ENCODE results near the gene SAMM50. TPM values are rescaled to one million over a fixed set of nuclear protein-coding genes. Genes with fewer than 3 reads are reported as not detected.

Gene SAMM50
- total RNA-seq, 1 experiment from 2014 or later, result 67.2 TPM

DNA sequence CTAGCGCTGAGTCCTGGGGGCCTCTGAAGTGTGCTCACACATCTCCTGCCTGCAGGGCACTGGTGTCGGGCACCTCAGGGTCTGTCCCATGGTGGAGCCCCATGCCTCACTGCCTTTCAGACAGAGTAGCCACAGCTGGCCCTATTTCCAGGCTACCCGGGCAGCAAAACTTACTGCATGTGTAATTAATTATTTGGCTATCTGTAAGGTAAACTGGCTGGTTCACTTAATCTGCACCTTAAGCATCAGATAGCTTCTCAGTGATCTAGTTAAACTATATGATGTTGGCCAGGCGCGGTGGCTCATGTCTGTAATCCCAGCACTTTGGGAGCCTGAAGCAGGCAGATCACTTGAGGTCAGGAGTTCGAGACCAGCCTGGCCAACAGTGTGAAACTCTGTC lies 26.3 kb upstream of the SAMM50 start:
- intact Hi-C loops (cut with micrococcal nuclease; ENCODE audit: unreplicated experiment), result no loop called here
- CTCF ChIA-PET, result no interaction called here

DNA sequence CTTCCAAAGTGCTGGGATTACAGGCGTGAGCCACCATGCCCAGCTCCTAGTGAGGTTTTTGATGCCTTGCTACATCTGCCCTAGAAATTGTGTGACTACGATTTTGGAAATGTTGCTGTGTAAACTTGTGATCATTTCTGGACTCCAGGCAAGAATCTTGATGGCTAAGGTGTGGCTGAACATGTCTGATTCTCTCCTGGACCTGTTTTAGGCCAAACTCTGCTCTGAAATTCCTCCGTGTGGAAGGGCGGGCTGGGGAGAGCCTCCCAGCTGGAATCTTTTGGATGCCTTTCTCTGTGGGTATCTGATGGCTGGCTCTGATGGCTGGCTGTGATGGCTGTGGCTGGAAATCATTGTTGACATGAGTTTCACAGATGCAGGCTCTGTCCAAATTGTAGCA lies 23.5 kb upstream of the SAMM50 start:
- H3K4me3 ChIP-seq (ENCODE audit: low read depth, low read length, poor library complexity, severe bottlenecking), result no peak overlapping the region
- TF ChIP-seq EZH2 (IDR thresholded peaks at IDR 0.05; ENCODE audit: borderline replicate concordance, low read depth, low read length, poor library complexity, severe bottlenecking), result no peak
- TF ChIP-seq, protein P1, sequence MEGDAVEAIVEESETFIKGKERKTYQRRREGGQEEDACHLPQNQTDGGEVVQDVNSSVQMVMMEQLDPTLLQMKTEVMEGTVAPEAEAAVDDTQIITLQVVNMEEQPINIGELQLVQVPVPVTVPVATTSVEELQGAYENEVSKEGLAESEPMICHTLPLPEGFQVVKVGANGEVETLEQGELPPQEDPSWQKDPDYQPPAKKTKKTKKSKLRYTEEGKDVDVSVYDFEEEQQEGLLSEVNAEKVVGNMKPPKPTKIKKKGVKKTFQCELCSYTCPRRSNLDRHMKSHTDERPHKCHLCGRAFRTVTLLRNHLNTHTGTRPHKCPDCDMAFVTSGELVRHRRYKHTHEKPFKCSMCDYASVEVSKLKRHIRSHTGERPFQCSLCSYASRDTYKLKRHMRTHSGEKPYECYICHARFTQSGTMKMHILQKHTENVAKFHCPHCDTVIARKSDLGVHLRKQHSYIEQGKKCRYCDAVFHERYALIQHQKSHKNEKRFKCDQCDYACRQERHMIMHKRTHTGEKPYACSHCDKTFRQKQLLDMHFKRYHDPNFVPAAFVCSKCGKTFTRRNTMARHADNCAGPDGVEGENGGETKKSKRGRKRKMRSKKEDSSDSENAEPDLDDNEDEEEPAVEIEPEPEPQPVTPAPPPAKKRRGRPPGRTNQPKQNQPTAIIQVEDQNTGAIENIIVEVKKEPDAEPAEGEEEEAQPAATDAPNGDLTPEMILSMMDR (conservative IDR thresholded peaks at IDR 0.05; ENCODE audit: low read depth, low read length), result no peak
- no TSS peak for BruUV-seq (replicated peaks)
- H3K27me3 ChIP-seq (replicated peaks; ENCODE audit: insufficient read depth, low read depth, low read length, poor library complexity), result no peaks in the 10 kb centered on the region
- intact Hi-C loops (cut with micrococcal nuclease; ENCODE audit: unreplicated experiment), result no loop called here
- no peaks in the 10 kb centered on the region for H3K9me3 ChIP-seq (ENCODE audit: low read depth, low read length, poor library complexity, severe bottlenecking)
- CTCF ChIA-PET, result no interaction called here
- H3K4me1 ChIP-seq (ENCODE audit: insufficient read depth, low read length, poor library complexity, severe bottlenecking), result no peaks in the 10 kb centered on the region
- DNase-seq (ENCODE audit: low spot score), result no peak
- peaks cover 38% of the 10 kb centered on the region for H3K36me3 ChIP-seq (ENCODE audit: insufficient read depth, low read length, poor library complexity, severe bottlenecking)
- POLR2A ChIA-PET (ENCODE audit: low non-redundant PET), result no interaction called here
- no peak overlapping the region for H3K27ac ChIP-seq (ENCODE audit: low read depth, low read length, poor library complexity, severe bottlenecking)

More for the DNA sequence above, 26.3 kb upstream of the SAMM50 start:
- Histone ChIP-seq H3K27me3 (replicated peaks; ENCODE audit: insufficient read depth, low read depth, low read length, poor library complexity) (no peaks in the 10 kb centered on the region), H3K4me1 (ENCODE audit: insufficient read depth, low read length, poor library complexity, severe bottlenecking) (peaks cover 15% of the 10 kb centered on the region), H3K4me3 (ENCODE audit: low read depth, low read length, poor library complexity, severe bottlenecking) (no peak overlapping the region), H3K36me3 (ENCODE audit: insufficient read depth, low read length, poor library complexity, severe bottlenecking) (peaks cover 30% of the 10 kb centered on the region), H3K9me3 (ENCODE audit: low read depth, low read length, poor library complexity, severe bottlenecking) (no peaks in the 10 kb centered on the region), H3K27ac (ENCODE audit: low read depth, low read length, poor library complexity, severe bottlenecking) (no peak overlapping the region)
- TF ChIP-seq, protein P1 (conservative IDR thresholded peaks at IDR 0.05; ENCODE audit: low read depth, low read length), result no peak
- TF ChIP-seq EZH2 (IDR thresholded peaks at IDR 0.05; ENCODE audit: borderline replicate concordance, low read depth, low read length, poor library complexity, severe bottlenecking), result no peak
- POLR2A ChIA-PET (ENCODE audit: low non-redundant PET), result no interaction called here
- DNase-seq (ENCODE audit: low spot score), result no peak
- BruUV-seq (replicated peaks), result no TSS peak

DNA sequence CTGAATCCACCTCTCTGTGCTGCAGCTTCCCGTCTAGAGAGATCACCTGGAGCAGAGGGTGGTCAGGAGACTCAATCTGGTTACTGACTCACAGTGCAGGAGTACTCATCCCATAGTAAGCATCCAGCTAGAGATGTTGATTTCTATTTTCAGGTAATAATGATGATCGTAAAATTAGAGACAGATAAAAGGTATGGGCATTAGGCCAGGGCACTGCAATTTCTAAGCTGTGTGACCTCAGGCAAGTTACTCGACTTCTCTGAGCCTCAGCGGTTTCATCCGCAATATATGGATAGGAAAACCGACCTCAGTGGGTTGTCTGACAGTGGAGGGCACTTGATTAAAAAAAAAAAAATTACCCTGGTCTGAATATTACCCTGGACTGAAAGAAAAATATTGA lies 13.8 kb upstream of the SAMM50 start:
- Histone ChIP-seq H3K27me3 (replicated peaks; ENCODE audit: insufficient read depth, low read depth, low read length, poor library complexity) (no peaks in the 10 kb centered on the region), H3K27ac (ENCODE audit: low read depth, low read length, poor library complexity, severe bottlenecking) (no peak overlapping the region), H3K4me1 (ENCODE audit: insufficient read depth, low read length, poor library complexity, severe bottlenecking) (peaks cover 8% of the 10 kb centered on the region), H3K36me3 (ENCODE audit: insufficient read depth, low read length, poor library complexity, severe bottlenecking) (peaks cover 47% of the 10 kb centered on the region), H3K4me3 (ENCODE audit: low read depth, low read length, poor library complexity, severe bottlenecking) (no peak overlapping the region), H3K9me3 (ENCODE audit: low read depth, low read length, poor library complexity, severe bottlenecking) (no peaks in the 10 kb centered on the region)
- ChIA-PET POLR2A (ENCODE audit: low non-redundant PET) (no interaction called here), CTCF (no interaction called here)
- BruUV-seq (replicated peaks), result no TSS peak
- intact Hi-C loops (cut with micrococcal nuclease; ENCODE audit: unreplicated experiment), result no loop called here
- no peak for DNase-seq (ENCODE audit: low spot score)
- TF ChIP-seq, protein P1 (conservative IDR thresholded peaks at IDR 0.05; ENCODE audit: low read depth, low read length), result no peak
- TF ChIP-seq EZH2 (IDR thresholded peaks at IDR 0.05; ENCODE audit: borderline replicate concordance, low read depth, low read length, poor library complexity, severe bottlenecking), result no peak
